ENCODE results near the gene PTGES3L. TPM values are rescaled to one million over a fixed set of nuclear protein-coding genes. Genes with fewer than 3 reads are reported as not detected.

Gene PTGES3L
- total RNA-seq, 2 donors from 2014 or later: 3.4 to 3.9 TPM

- intact Hi-C loops (cut with DNase I): no loop called here
- H3K27ac ChIP-seq: peak overlapping the region; percentile 50 to 95
- 76% methylated on average over 6 of the region's 6 CpGs for WGBS
These were observed 10.1 kb upstream of the PTGES3L start for GRCh38 chr17:42989726-42990652.

GRCh38 chr17:42989141-42989540 is 9.3 kb upstream of the PTGES3L start:
- WGBS: 92% methylated on average over 5 of the region's 5 CpGs
- Histone ChIP-seq H3K27me3 (replicated peaks; ENCODE audit: insufficient read depth) (no peaks in the 10 kb centered on the region), H3K27ac (peak overlapping the region; percentile 50 to 95), H3K4me3 (no peak overlapping the region), H3K4me1 (replicated peaks) (peaks cover 16% of the 10 kb centered on the region), H3K36me3 (peaks cover 13 to 29% of the 10 kb centered on the region in 2 donors), H3K9me3 (no peaks in the 10 kb centered on the region)
- no peak for TF ChIP-seq POLR2A (IDR thresholded peaks at IDR 0.05)
- TF ChIP-seq POLR2AphosphoS5 (IDR thresholded peaks at IDR 0.05): no peak
- TF ChIP-seq, protein P1, sequence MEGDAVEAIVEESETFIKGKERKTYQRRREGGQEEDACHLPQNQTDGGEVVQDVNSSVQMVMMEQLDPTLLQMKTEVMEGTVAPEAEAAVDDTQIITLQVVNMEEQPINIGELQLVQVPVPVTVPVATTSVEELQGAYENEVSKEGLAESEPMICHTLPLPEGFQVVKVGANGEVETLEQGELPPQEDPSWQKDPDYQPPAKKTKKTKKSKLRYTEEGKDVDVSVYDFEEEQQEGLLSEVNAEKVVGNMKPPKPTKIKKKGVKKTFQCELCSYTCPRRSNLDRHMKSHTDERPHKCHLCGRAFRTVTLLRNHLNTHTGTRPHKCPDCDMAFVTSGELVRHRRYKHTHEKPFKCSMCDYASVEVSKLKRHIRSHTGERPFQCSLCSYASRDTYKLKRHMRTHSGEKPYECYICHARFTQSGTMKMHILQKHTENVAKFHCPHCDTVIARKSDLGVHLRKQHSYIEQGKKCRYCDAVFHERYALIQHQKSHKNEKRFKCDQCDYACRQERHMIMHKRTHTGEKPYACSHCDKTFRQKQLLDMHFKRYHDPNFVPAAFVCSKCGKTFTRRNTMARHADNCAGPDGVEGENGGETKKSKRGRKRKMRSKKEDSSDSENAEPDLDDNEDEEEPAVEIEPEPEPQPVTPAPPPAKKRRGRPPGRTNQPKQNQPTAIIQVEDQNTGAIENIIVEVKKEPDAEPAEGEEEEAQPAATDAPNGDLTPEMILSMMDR (IDR thresholded peaks at IDR 0.05): no peak
- no peak for DNase-seq (ENCODE audit: low spot score)
- intact Hi-C loops (cut with DNase I): no loop called here

More at GRCh38 chr17:42989726-42990652, 10.1 kb upstream of the PTGES3L start:
- peaks cover 13 to 29% of the 10 kb centered on the region in 2 donors for H3K36me3 ChIP-seq
- peak; percentile 67 for TF ChIP-seq POLR2AphosphoS5 (IDR thresholded peaks at IDR 0.05)
- no peak for TF ChIP-seq POLR2A (IDR thresholded peaks at IDR 0.05)
- TF ChIP-seq, protein P1 (IDR thresholded peaks at IDR 0.05): no peak
- DNase-seq (ENCODE audit: low spot score): no peak
- H3K9me3 ChIP-seq: no peaks in the 10 kb centered on the region
- no peak overlapping the region for H3K4me3 ChIP-seq
- H3K27me3 ChIP-seq (replicated peaks; ENCODE audit: insufficient read depth): no peaks in the 10 kb centered on the region
- H3K4me1 ChIP-seq (replicated peaks): peaks cover 12% of the 10 kb centered on the region

GRCh38 chr17:42985225-42985624 is 5.3 kb upstream of the PTGES3L start:
- intact Hi-C loops (cut with DNase I): no loop called here
- WGBS: 0% methylated on average over 1 of the region's 1 CpG
- no peak for DNase-seq (ENCODE audit: low spot score)

GRCh38 chr17:42982266-42982665 is 2.4 kb upstream of the PTGES3L start:
- intact Hi-C loops (cut with DNase I): no loop called here
- peak overlapping the region; percentile 88 to 95 for H3K27ac ChIP-seq
- peaks cover 7% of the 10 kb centered on the region for H3K4me1 ChIP-seq (replicated peaks)
- no peak for TF ChIP-seq POLR2A (IDR thresholded peaks at IDR 0.05)
- TF ChIP-seq, protein P1 (IDR thresholded peaks at IDR 0.05): no peak
- TF ChIP-seq POLR2AphosphoS5 (IDR thresholded peaks at IDR 0.05): peak; percentile 85
- no peaks in the 10 kb centered on the region for H3K27me3 ChIP-seq (replicated peaks; ENCODE audit: insufficient read depth)
- H3K9me3 ChIP-seq: no peaks in the 10 kb centered on the region
- no peak overlapping the region for H3K4me3 ChIP-seq
- no peaks in the 10 kb centered on the region for H3K36me3 ChIP-seq
- peak; percentile 53 for DNase-seq (ENCODE audit: low spot score)

More at GRCh38 chr17:42985225-42985624, 5.3 kb upstream of the PTGES3L start:
- Histone ChIP-seq H3K4me1 (replicated peaks) (peaks cover 16% of the 10 kb centered on the region), H3K4me3 (no peak overlapping the region), H3K27me3 (replicated peaks; ENCODE audit: insufficient read depth) (no peaks in the 10 kb centered on the region), H3K27ac (peak overlapping the region; percentile 61 to 95), H3K36me3 (peaks cover 0 to 11% of the 10 kb centered on the region in 2 donors), H3K9me3 (no peaks in the 10 kb centered on the region)
- TF ChIP-seq, protein P1 (IDR thresholded peaks at IDR 0.05): no peak
- TF ChIP-seq POLR2A (IDR thresholded peaks at IDR 0.05) (no peak), POLR2AphosphoS5 (IDR thresholded peaks at IDR 0.05) (no peak)
